ENCODE measurements around the gene ZNF556. TPM values are rescaled to one million over a fixed set of nuclear protein-coding genes. Genes with fewer than 3 reads are reported as not detected.
A peak's percentile ranks its signal among the peaks of the same experiment; 100 is the strongest.

Gene ZNF556
- total and polyA plus RNA-seq, 2 donors from 2014 or later: 0.56 to 0.76 TPM

- Histone ChIP-seq H3K9me3 (ENCODE audit: control insufficient read depth in 2 of 3, insufficient read depth in 1 of 3, low read length in 3 of 3) (peaks cover 1 to 17% (median 7%) of the 10 kb centered on the region in 3 donors), H3K4me3 (ENCODE audit: low read length in 3 of 3) (peak overlapping the region in 2 of 3 donors; percentile 3 to 4), H3K36me3 (ENCODE audit: control insufficient read depth in 2 of 3, insufficient read depth in 3 of 3, low read length in 3 of 3) (peaks cover 12 to 20% (median 18%) of the 10 kb centered on the region in 3 donors), H3K4me1 (ENCODE audit: control insufficient read depth in 2 of 3, insufficient read depth in 2 of 3, low read depth in 1 of 3, low read length in 3 of 3) (no peaks in the 10 kb centered on the region), H3K27ac (ENCODE audit: low read depth in 2 of 2, low read length in 2 of 2) (no peak overlapping the region), H3K27me3 (ENCODE audit: control insufficient read depth, insufficient read depth, low read length) (no peaks in the 10 kb centered on the region), H3K9ac (ENCODE audit: low read length in 3 of 3) (no peak overlapping the region)
- no peak for FAIRE-seq
- intact Hi-C loops (cut with DNase I): no loop called here
- no peak for TF ChIP-seq CTCF (IDR thresholded peaks at IDR 0.05; ENCODE audit: borderline replicate concordance, extremely low read depth, insufficient read depth)
- no peak for DNase-seq
Observed at GRCh38 chr19:2917275-2918184, 50.4 kb downstream of the ZNF556 start.

GRCh38 chr19:2922987-2923386, 55.9 kb downstream of the ZNF556 start:
- peak in 1 of 5 donors; percentile 24 for DNase-seq
- peaks cover 1 to 6% (median 2%) of the 10 kb centered on the region in 3 donors for H3K36me3 ChIP-seq (ENCODE audit: control insufficient read depth in 2 of 3, insufficient read depth in 3 of 3, low read length in 3 of 3)
- no peak overlapping the region for H3K4me3 ChIP-seq (ENCODE audit: low read length in 3 of 3)
- no peak overlapping the region for H3K27ac ChIP-seq (ENCODE audit: low read depth in 2 of 2, low read length in 2 of 2)
- peaks cover 0 to 3% (median under 1%) of the 10 kb centered on the region in 3 donors for H3K9me3 ChIP-seq (ENCODE audit: control insufficient read depth in 2 of 3, insufficient read depth in 1 of 3, low read length in 3 of 3)
- no peak for TF ChIP-seq CTCF (IDR thresholded peaks at IDR 0.05; ENCODE audit: borderline replicate concordance, extremely low read depth, insufficient read depth)
- peaks cover 0 to 10% (median 0%) of the 10 kb centered on the region in 3 donors for H3K4me1 ChIP-seq (ENCODE audit: control insufficient read depth in 2 of 3, insufficient read depth in 2 of 3, low read depth in 1 of 3, low read length in 3 of 3)
- intact Hi-C loops (cut with DNase I): no loop called here
- no peaks in the 10 kb centered on the region for H3K27me3 ChIP-seq (ENCODE audit: control insufficient read depth, insufficient read depth, low read length)
- no peak overlapping the region for H3K9ac ChIP-seq (ENCODE audit: low read length in 3 of 3)
- no peak for FAIRE-seq

- Histone ChIP-seq H3K9me3 (ENCODE audit: control insufficient read depth in 2 of 3, insufficient read depth in 1 of 3, low read length in 3 of 3) (peaks cover 0 to 2% (median 0%) of the 10 kb centered on the region in 3 donors), H3K27me3 (ENCODE audit: control insufficient read depth, insufficient read depth, low read length) (no peaks in the 10 kb centered on the region), H3K4me3 (ENCODE audit: low read length in 3 of 3) (no peak overlapping the region), H3K4me1 (ENCODE audit: control insufficient read depth in 2 of 3, insufficient read depth in 2 of 3, low read depth in 1 of 3, low read length in 3 of 3) (peaks cover 0 to 10% (median 0%) of the 10 kb centered on the region in 3 donors), H3K36me3 (ENCODE audit: control insufficient read depth in 2 of 3, insufficient read depth in 3 of 3, low read length in 3 of 3) (peaks cover 0 to 3% (median 0%) of the 10 kb centered on the region in 3 donors), H3K9ac (ENCODE audit: low read length in 3 of 3) (no peak overlapping the region), H3K27ac (ENCODE audit: low read depth in 2 of 2, low read length in 2 of 2) (no peak overlapping the region)
- no peak for FAIRE-seq
- no peak for DNase-seq
- intact Hi-C loops (cut with DNase I): no loop called here
- TF ChIP-seq CTCF (IDR thresholded peaks at IDR 0.05; ENCODE audit: borderline replicate concordance, extremely low read depth, insufficient read depth): no peak
Observed at GRCh38 chr19:2923510-2923909, 56.4 kb downstream of the ZNF556 start.
